GM19351 (cell line): ENCODE data around the gene MMD2.

Experiments
- ATAC-seq: cut with Tn5 transposase; IDR thresholded peaks from one replicate; pipeline ENCODE4 v1.9.1; 2021; ENCODE audit warnings: mild to moderate bottlenecking, moderate library complexity; ENCODE audit not compliant: unreplicated experiment

Gene MMD2

GRCh38 chr7:4871930-4872675 is 86.9 kb downstream of the MMD2 start:
- ATAC-seq: no peak

- ATAC-seq: no peak
These were observed 87.8 kb downstream of the MMD2 start for GRCh38 chr7:4871056-4871680.

- ATAC-seq: no peak
These were observed 90.5 kb downstream of the MMD2 start for GRCh38 chr7:4868493-4868892.

- ATAC-seq: no peak
These were observed 92.2 kb downstream of the MMD2 start for GRCh38 chr7:4866528-4867496.

- no peak for ATAC-seq
These were observed 96.8 kb downstream of the MMD2 start for GRCh38 chr7:4862156-4862555.

GRCh38 chr7:4861673-4862072 is 97.3 kb downstream of the MMD2 start, which contains the start of gene PAPOLB:
TSS of gene PAPOLB (minus strand) at chr7:4862030. CDS start at chr7:4861810, 220 bp downstream.
- ATAC-seq: no peak

- no peak for ATAC-seq
These were observed 97.8 kb downstream of the MMD2 start for GRCh38 chr7:4861227-4861626.

GRCh38 chr7:4857189-4857588 is 101.8 kb downstream of the MMD2 start:
- no peak for ATAC-seq

- no peak for ATAC-seq
These were observed 102.5 kb downstream of the MMD2 start for GRCh38 chr7:4856336-4857057.
